HCT116 (cell line): ENCODE measurements around the gene PF4V1. TPM values are rescaled to one million over a fixed set of nuclear protein-coding genes. Genes with fewer than 3 reads are reported as not detected.

Source experiments
- ATAC-seq: fragments of 200-7000 bp; cut with Tn5 transposase; 2 replicates; pipeline ENCODE4 v1.9.1; 2020; ENCODE audit warnings: mild to moderate bottlenecking, moderate library complexity
- BruUV-seq: library from RNA; stranded (reverse); fragments of 400-500 nt; replicated peaks from 2 replicates; lab custom pipeline; 2021; lab: Mats Ljungman, UMichigan
- CTCF ChIA-PET: fragments of 300-600 bp; sonication (Branson Sonifier 250); formaldehyde crosslinking; loops from one replicate; lab custom pipeline; 2021; ENCODE audit warnings: antibody characterized with exemption; lab: Charles Lee
- POLR2A ChIA-PET: fragments of 300-600, 350-600 bp; sonication (Branson Sonifier 250); formaldehyde crosslinking; loops from one replicate; lab custom pipeline; 2021; ENCODE audit warnings: antibody characterized with exemption; lab: Charles Lee
- RAD21 ChIA-PET, 2 experiments: fragments of 300-600 bp; sonication (Branson Sonifier 250); formaldehyde crosslinking; loops; one replicate each; lab custom pipeline; 2023; ENCODE audit warnings: low total read pairs in 2 of 2; ENCODE audit not compliant: uncharacterized antibody in 2 of 2, unreplicated experiment in 2 of 2, low non-redundant PET in 1 of 2; lab: Charles Lee
- DNase-seq: peaks from one replicate; pipeline ENCODE4 v3.0.0-alpha.2; 2010; ENCODE audit warnings: low read depth, low spot score
- H2AFZ ChIP-seq: fragments of 200-600 bp; shearing (Covaris generic), sonication (generic); 2 replicates; pipeline ENCODE4 v1.6.1; 2017; ENCODE audit warnings: low read depth, mixed run types, mixed read lengths, antibody characterized with exemption, low read length; ENCODE audit not compliant: poor library complexity, severe bottlenecking
- H3K27ac ChIP-seq: 2 replicates; pipeline ENCODE4 v1.5.1; 2012; ENCODE audit warnings: low read depth, low read length
- H3K27me3 ChIP-seq: fragments of 200-600 bp; sonication (generic); 2 replicates; pipeline ENCODE4 v1.6.1; 2016; ENCODE audit warnings: mixed run types, low read length, mixed read lengths; ENCODE audit not compliant: insufficient read depth
- H3K36me3 ChIP-seq, 2 experiments: fragments of 200-500 bp in 1 of 2; fragments of 200-600 bp in 1 of 2; sonication (Bioruptor generic) in 1 of 2; sonication (generic) in 1 of 2; 2 replicates each; pipeline versions ENCODE4 v1.5.1 to v1.6.1; 2014 to 2016; ENCODE audit warnings: low read length in 2 of 2, inconsistent platforms in 1 of 2, mixed read lengths in 1 of 2, mixed run types in 1 of 2; ENCODE audit not compliant: insufficient read depth in 2 of 2, control insufficient read depth in 1 of 2
- H3K4me1 ChIP-seq, 2 experiments: fragments of 200-600 bp in 1 of 2; sonication (generic) in 1 of 2; 2 replicates each; pipeline versions ENCODE4 v1.5.1 to v1.6.1; 2012 to 2017; ENCODE audit warnings: low read length in 2 of 2, inconsistent platforms in 1 of 2, mild to moderate bottlenecking in 1 of 2, mixed read lengths in 1 of 2, mixed run types in 1 of 2, moderate library complexity in 1 of 2; ENCODE audit not compliant: insufficient read depth in 2 of 2, control insufficient read depth in 1 of 2
- H3K4me2 ChIP-seq: fragments of 200-600 bp; sonication (generic); 2 replicates; pipeline ENCODE4 v1.6.1; 2017; ENCODE audit warnings: mixed run types, low read length, mixed read lengths
- H3K4me3 ChIP-seq, 2 experiments: fragments of 200-600 bp in 1 of 2; sonication (generic) in 1 of 2; replicated peaks in 1 of 2; 2 replicates each; pipeline ENCODE4 v1.5.1; 2011 to 2016; ENCODE audit warnings: low read length in 2 of 2, control low read depth in 1 of 2, low read depth in 1 of 2, mild to moderate bottlenecking in 1 of 2, mixed read lengths in 1 of 2, mixed run types in 1 of 2
- H3K79me2 ChIP-seq: fragments of 200-600 bp; sonication (generic); 2 replicates; pipeline ENCODE4 v1.6.1; 2017; ENCODE audit warnings: mild to moderate bottlenecking, mixed run types, low read length, moderate library complexity, mixed read lengths; ENCODE audit not compliant: insufficient read depth
- H3K9ac ChIP-seq: fragments of 200-600 bp; sonication (generic); 2 replicates; pipeline ENCODE4 v1.6.1; 2016; ENCODE audit warnings: low read length, mixed read lengths
- H3K9me2 ChIP-seq: fragments of 200-600 bp; sonication (generic), shearing (Covaris generic); 2 replicates; pipeline ENCODE4 v1.6.1; 2017; ENCODE audit warnings: mixed run types, mild to moderate bottlenecking, moderate library complexity; ENCODE audit not compliant: insufficient read depth
- H3K9me3 ChIP-seq, 2 experiments: fragments of 200-500 bp in 1 of 2; fragments of 200-600 bp in 1 of 2; sonication (Bioruptor generic) in 1 of 2; sonication (generic) in 1 of 2; 2 replicates each; pipeline ENCODE4 v1.6.1; 2014 to 2017; ENCODE audit warnings: low read length in 2 of 2, mixed read lengths in 2 of 2, inconsistent platforms in 1 of 2, low read depth in 1 of 2, mild to moderate bottlenecking in 1 of 2, mixed run types in 1 of 2, moderate library complexity in 1 of 2; ENCODE audit not compliant: control insufficient read depth in 1 of 2, insufficient read depth in 1 of 2
- H4K20me1 ChIP-seq: fragments of 200-600 bp; sonication (generic), shearing (Covaris generic); 2 replicates; pipeline ENCODE4 v1.6.1; 2017; ENCODE audit warnings: mixed run types, mild to moderate bottlenecking, moderate library complexity; ENCODE audit not compliant: insufficient read depth
- POLR2AphosphoS5 ChIP-seq: IDR thresholded peaks from 2 replicates; pipeline ENCODE4 v1.6.1; 2011; ENCODE audit warnings: mild to moderate bottlenecking, low read depth, low read length, moderate library complexity
- REST ChIP-seq: IDR thresholded peaks from 2 replicates; pipeline ENCODE4 v1.6.1; 2012; ENCODE audit warnings: low read depth
- TCF7L2 ChIP-seq: IDR thresholded peaks from 2 replicates; pipeline ENCODE4 v1.7.0; 2011; ENCODE audit warnings: borderline replicate concordance, inconsistent platforms; ENCODE audit not compliant: insufficient read depth, insufficient read length; ENCODE audit errors: extremely low read depth
- ZFX ChIP-seq: fragments of 450-650 bp; IDR thresholded peaks from 2 replicates; pipeline ENCODE4 v1.6.1; 2017
- intact Hi-C: fragments of 100-400 bp; cut with micrococcal nuclease; formaldehyde crosslinking; loops from 2 replicates; pipeline ENCODE4 v1.10.0; 2022
- total RNA-seq: library from RNA; stranded (reverse); gene quantifications from one replicate; pipeline ENCODE4 v1.2.1, GENCODE V29; 2021; ENCODE audit not compliant: unreplicated experiment
- TF ChIP-seq, protein P1 (sequence below): IDR thresholded peaks from 2 replicates; pipeline ENCODE4 v1.6.1; 2012

PF4V1 gene
- total RNA-seq, 1 experiment from 2014 or later = not detected

- TF ChIP-seq POLR2AphosphoS5 (no peak), ZFX (no peak), TCF7L2 (no peak)
Measured at GRCh38 chr4:73828956-73829355, 24.1 kb upstream of the PF4V1 start (continued).

- no peak overlapping the region for H2AFZ ChIP-seq
- ATAC-seq = no peak
- no peaks in the 10 kb centered on the region for H3K4me1 ChIP-seq
- no peaks in the 10 kb centered on the region for H3K9me3 ChIP-seq
- H3K4me3 ChIP-seq = no peak overlapping the region
- BruUV-seq = no TSS peak
- no peaks in the 10 kb centered on the region for H4K20me1 ChIP-seq
- no peak for TF ChIP-seq REST
- TF ChIP-seq, protein P1, sequence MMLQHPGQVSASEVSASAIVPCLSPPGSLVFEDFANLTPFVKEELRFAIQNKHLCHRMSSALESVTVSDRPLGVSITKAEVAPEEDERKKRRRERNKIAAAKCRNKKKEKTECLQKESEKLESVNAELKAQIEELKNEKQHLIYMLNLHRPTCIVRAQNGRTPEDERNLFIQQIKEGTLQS = no peak
- no peak for DNase-seq
- no peak overlapping the region for H3K27ac ChIP-seq
- POLR2A ChIA-PET = no interaction called here
- H3K27me3 ChIP-seq = no peaks in the 10 kb centered on the region
- no peak overlapping the region for H3K9ac ChIP-seq
- H3K79me2 ChIP-seq = no peaks in the 10 kb centered on the region
- RAD21 ChIA-PET = no interaction called here
- CTCF ChIA-PET = no interaction called here
- intact Hi-C loops = no loop called here
- H3K36me3 ChIP-seq = no peaks in the 10 kb centered on the region
- H3K4me2 ChIP-seq = no peak overlapping the region
- H3K9me2 ChIP-seq = no peaks in the 10 kb centered on the region
Measured at GRCh38 chr4:73831569-73831968, 21.5 kb upstream of the PF4V1 start.
